Measurements from ENCODE around the gene AUNIP. TPM values are rescaled to one million over a fixed set of nuclear protein-coding genes. Genes with fewer than 3 reads are reported as not detected.

AUNIP gene
- total and polyA plus RNA-seq, 2 of the 8 experiments (the other 6 are each of a cell fraction or from before 2014, with no cell fraction given): 18.6 to 23.2 TPM

DNA sequence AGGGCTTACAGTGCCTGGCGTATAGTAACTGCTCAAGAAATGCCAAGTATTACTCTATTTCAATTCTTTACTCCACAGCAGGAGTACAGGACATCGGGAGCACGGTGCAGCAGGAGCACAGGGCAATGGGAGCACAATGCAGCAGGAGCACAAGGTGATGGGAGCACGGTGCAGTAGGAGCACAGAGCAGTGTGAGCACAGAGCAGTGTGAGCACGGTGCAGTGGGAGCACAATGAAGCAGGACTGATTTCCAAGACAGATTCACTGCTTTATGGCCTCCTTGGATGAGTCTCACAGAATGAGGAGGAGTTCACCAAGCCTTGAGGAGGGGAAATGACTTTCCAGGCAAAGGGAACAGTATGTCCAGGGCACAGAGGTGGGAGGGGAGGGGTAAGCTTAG lies 21.3 kb upstream of the AUNIP start:
- peaks cover 0 to 3% (median 0%) of the 10 kb centered on the region in 4 experiments; a peak in 3 of 7 replicates for H3K27me3 ChIP-seq (replicated peaks in 1 of 4; ENCODE audit: control insufficient read depth in 3 of 4, extremely low read depth in 1 of 4, insufficient read depth in 3 of 4, low read length in 3 of 4)
- H4K20me1 ChIP-seq (replicated peaks in 1 of 2; ENCODE audit: control insufficient read depth in 1 of 2, insufficient read depth in 2 of 2, low read length in 2 of 2): no peaks in the 10 kb centered on the region
- H3K4me1 ChIP-seq (replicated peaks in 1 of 4; ENCODE audit: control insufficient read depth in 3 of 4, insufficient read depth in 4 of 4, low read length in 3 of 4): peaks cover 0 to 5% (median 4%) of the 10 kb centered on the region in 4 experiments; a peak in 5 of 7 replicates
- H2AFZ ChIP-seq (ENCODE audit: low read length): no peak overlapping the region
- no peak overlapping the region for H3K56ac ChIP-seq (replicated peaks; ENCODE audit: insufficient read length, low read depth, low read length)
- H3K14ac ChIP-seq (ENCODE audit: insufficient read length): no peak overlapping the region
- no peak overlapping the region for H4K5ac ChIP-seq (ENCODE audit: insufficient read length, low read depth, low read length)
- no peak overlapping the region; the same call in 1 of the 2 replicates for H2BK12ac ChIP-seq (ENCODE audit: low read depth, low read length)
- no peak overlapping the region for H2BK15ac ChIP-seq (ENCODE audit: low read length)
- H3K4ac ChIP-seq (replicated peaks; ENCODE audit: insufficient read length, low read depth, low read length): no peak overlapping the region
- no peak overlapping the region for H3K18ac ChIP-seq (ENCODE audit: extremely low read depth, low read length)
- peaks cover 4% of the 10 kb centered on the region for H3K23me2 ChIP-seq (ENCODE audit: low read depth, low read length)
- no peaks in the 10 kb centered on the region for H3K79me1 ChIP-seq (ENCODE audit: low read depth, low read length)
- H4K8ac ChIP-seq (ENCODE audit: extremely low read depth, insufficient read depth, low read length): no peak overlapping the region
- TF ChIP-seq CBX5 (IDR thresholded peaks at IDR 0.05; ENCODE audit: low read depth, low read length) (no peak), TAF7 (optimal IDR thresholded peaks at IDR 0.05; ENCODE audit: borderline replicate concordance, low read depth, low read length) (no peak), BACH1 (IDR thresholded peaks at IDR 0.05; ENCODE audit: low read length) (no peak), CBX8 (IDR thresholded peaks at IDR 0.05; ENCODE audit: borderline replicate concordance, low read depth, low read length) (no peak), JUND (IDR thresholded peaks at IDR 0.05; ENCODE audit: low read length) (no peak), SAP30 (IDR thresholded peaks at IDR 0.05; ENCODE audit: insufficient read depth, insufficient replicate concordance, low read length) (no peak), SUZ12 (IDR thresholded peaks at IDR 0.05; ENCODE audit: low read length) (no peak)
- H3K79me2 ChIP-seq (ENCODE audit: control insufficient read depth in 1 of 2, insufficient read depth in 2 of 2, low read length in 2 of 2): no peaks in the 10 kb centered on the region
- H3K4me3 ChIP-seq (ENCODE audit: extremely low read depth in 1 of 4, insufficient read depth in 2 of 4, low read depth in 3 of 4, low read length in 4 of 4): no peak overlapping the region
- no peaks in the 10 kb centered on the region for H3K36me3 ChIP-seq (ENCODE audit: control insufficient read depth in 2 of 4, insufficient read depth in 4 of 4, low read length in 3 of 4)
- H2AK5ac ChIP-seq (ENCODE audit: low read depth, low read length): peak overlapping the region; percentile 26; the same call in 1 of the 2 replicates
- ChIA-PET POLR2A (ENCODE audit: partially characterized antibody) (interaction anchor here (0.9 to 1.5 kb wide), 4 partner anchors 8 to 23 kb away, joined by 3 to 5 read pairs (median 4); no protein-coding TSS in a partner anchor), CTCF (ENCODE audit: partially characterized antibody) (interaction anchor here (1.2 to 2.8 kb wide), 3 partner anchors 10 to 124 kb away, joined by 3 to 20 read pairs (median 3); no protein-coding TSS in a partner anchor)
- H3K4me2 ChIP-seq (ENCODE audit: insufficient read depth in 1 of 2, low read depth in 2 of 2, low read length in 2 of 2): no peak overlapping the region
- no peak overlapping the region for H4K91ac ChIP-seq (replicated peaks; ENCODE audit: insufficient read length, low read length)
- no peak overlapping the region for H2BK20ac ChIP-seq (ENCODE audit: low read length)
- H3K23ac ChIP-seq (ENCODE audit: insufficient read length): no peak overlapping the region
- H3K9me3 ChIP-seq (ENCODE audit: insufficient read depth in 2 of 2, low read depth in 1 of 2, low read length in 1 of 2): no peaks in the 10 kb centered on the region
- no peak for DNase-seq (ENCODE audit: low read depth in 1 of 2, low spot score in 2 of 2)
- no peak overlapping the region for H2BK120ac ChIP-seq (replicated peaks; ENCODE audit: low read depth, low read length)
- H3K9ac ChIP-seq (replicated peaks in 1 of 4; ENCODE audit: extremely low read depth in 1 of 4, low read depth in 3 of 4, low read length in 3 of 4): no peak overlapping the region
- H3K27ac ChIP-seq (ENCODE audit: low read depth, low read length): no peak overlapping the region
- H2BK5ac ChIP-seq (ENCODE audit: low read depth, low read length): no peak overlapping the region
- FAIRE-seq: no peak
- 92% methylated on average over 5 of the region's 5 CpGs; no CpG with 5 or more reads in 1 of the 2 experiments for WGBS, 2 experiments (ENCODE audit: extremely low coverage in 1 of 2, insufficient coverage in 1 of 2, insufficient read length in 1 of 2, insufficient replicate concordance in 2 of 2, low coverage in 1 of 2, low lambda C conversion rate in 2 of 2, missing lambda C conversion rate in 1 of 2)

Measured in H1 (cell line).